ENCODE data around the gene NR4A3. TPM values are rescaled to one million over a fixed set of nuclear protein-coding genes. Genes with fewer than 3 reads are reported as not detected.

The NR4A3 gene
- total and polyA plus RNA-seq, 2 donors from 2014 or later, result 0.34 to 9.1 TPM

- no peak for TF ChIP-seq CTCF (IDR thresholded peaks at IDR 0.05; ENCODE audit: borderline replicate concordance, extremely low read depth, insufficient read depth)
- DNase-seq (no peak), FAIRE-seq (no peak)
- Histone ChIP-seq H3K27me3 (ENCODE audit: control insufficient read depth, insufficient read depth, low read length) (peaks cover 26% of the 10 kb centered on the region), H3K4me1 (ENCODE audit: control insufficient read depth in 2 of 3, insufficient read depth in 2 of 3, low read depth in 1 of 3, low read length in 3 of 3) (no peaks in the 10 kb centered on the region), H3K9me3 (ENCODE audit: control insufficient read depth in 2 of 3, insufficient read depth in 1 of 3, low read length in 3 of 3) (no peaks in the 10 kb centered on the region), H3K36me3 (ENCODE audit: control insufficient read depth in 2 of 3, insufficient read depth in 3 of 3, low read length in 3 of 3) (no peaks in the 10 kb centered on the region), H3K27ac (ENCODE audit: low read depth in 2 of 2, low read length in 2 of 2) (no peak overlapping the region), H3K4me3 (ENCODE audit: low read length in 3 of 3) (no peak overlapping the region), H3K9ac (ENCODE audit: low read length in 3 of 3) (no peak overlapping the region)
- intact Hi-C loops (cut with DNase I), result no loop called here
These were observed 13.5 kb downstream of the NR4A3 start for GRCh38 chr9:99835142-99835541.

GRCh38 chr9:99835581-99835980 lies 13.9 kb downstream of the NR4A3 start:
- Histone ChIP-seq H3K9me3 (ENCODE audit: control insufficient read depth in 2 of 3, insufficient read depth in 1 of 3, low read length in 3 of 3) (no peaks in the 10 kb centered on the region), H3K27me3 (ENCODE audit: control insufficient read depth, insufficient read depth, low read length) (peaks cover 22% of the 10 kb centered on the region), H3K36me3 (ENCODE audit: control insufficient read depth in 2 of 3, insufficient read depth in 3 of 3, low read length in 3 of 3) (no peaks in the 10 kb centered on the region), H3K4me1 (ENCODE audit: control insufficient read depth in 2 of 3, insufficient read depth in 2 of 3, low read depth in 1 of 3, low read length in 3 of 3) (no peaks in the 10 kb centered on the region), H3K4me3 (ENCODE audit: low read length in 3 of 3) (no peak overlapping the region), H3K9ac (ENCODE audit: low read length in 3 of 3) (no peak overlapping the region), H3K27ac (ENCODE audit: low read depth in 2 of 2, low read length in 2 of 2) (no peak overlapping the region)
- DNase-seq, result no peak
- no peak for TF ChIP-seq CTCF (IDR thresholded peaks at IDR 0.05; ENCODE audit: borderline replicate concordance, extremely low read depth, insufficient read depth)
- intact Hi-C loops (cut with DNase I), result no loop called here
- FAIRE-seq, result no peak

GRCh38 chr9:99840072-99840471 lies 18.4 kb downstream of the NR4A3 start:
- intact Hi-C loops (cut with DNase I), result no loop called here
- no peaks in the 10 kb centered on the region for H3K9me3 ChIP-seq (ENCODE audit: control insufficient read depth in 2 of 3, insufficient read depth in 1 of 3, low read length in 3 of 3)
- FAIRE-seq (no peak), DNase-seq (no peak)
- H3K9ac ChIP-seq (ENCODE audit: low read length in 3 of 3), result no peak overlapping the region
- H3K36me3 ChIP-seq (ENCODE audit: control insufficient read depth in 2 of 3, insufficient read depth in 3 of 3, low read length in 3 of 3), result peaks cover 0 to 5% (median 0%) of the 10 kb centered on the region in 3 donors
- no peaks in the 10 kb centered on the region for H3K4me1 ChIP-seq (ENCODE audit: control insufficient read depth in 2 of 3, insufficient read depth in 2 of 3, low read depth in 1 of 3, low read length in 3 of 3)
- TF ChIP-seq CTCF (IDR thresholded peaks at IDR 0.05; ENCODE audit: borderline replicate concordance, extremely low read depth, insufficient read depth), result no peak
- H3K27me3 ChIP-seq (ENCODE audit: control insufficient read depth, insufficient read depth, low read length), result no peaks in the 10 kb centered on the region
- no peak overlapping the region for H3K4me3 ChIP-seq (ENCODE audit: low read length in 3 of 3)
- no peak overlapping the region for H3K27ac ChIP-seq (ENCODE audit: low read depth in 2 of 2, low read length in 2 of 2)

GRCh38 chr9:99845063-99845462 lies 23.4 kb downstream of the NR4A3 start:
- Histone ChIP-seq H3K27me3 (ENCODE audit: control insufficient read depth, insufficient read depth, low read length) (no peaks in the 10 kb centered on the region), H3K4me3 (ENCODE audit: low read length in 3 of 3) (no peak overlapping the region), H3K9me3 (ENCODE audit: control insufficient read depth in 2 of 3, insufficient read depth in 1 of 3, low read length in 3 of 3) (no peaks in the 10 kb centered on the region), H3K27ac (ENCODE audit: low read depth in 2 of 2, low read length in 2 of 2) (no peak overlapping the region), H3K9ac (ENCODE audit: low read length in 3 of 3) (no peak overlapping the region), H3K36me3 (ENCODE audit: control insufficient read depth in 2 of 3, insufficient read depth in 3 of 3, low read length in 3 of 3) (peaks cover 0 to 5% (median 0%) of the 10 kb centered on the region in 3 donors), H3K4me1 (ENCODE audit: control insufficient read depth in 2 of 3, insufficient read depth in 2 of 3, low read depth in 1 of 3, low read length in 3 of 3) (no peaks in the 10 kb centered on the region)
- no peak for TF ChIP-seq CTCF (IDR thresholded peaks at IDR 0.05; ENCODE audit: borderline replicate concordance, extremely low read depth, insufficient read depth)
- no peak for DNase-seq
- no peak for FAIRE-seq
- intact Hi-C loops (cut with DNase I), result no loop called here
